LNCAP (cell line): ENCODE results near the gene SIN3B.

Source experiments
- TF ChIP-seq, protein P1 (sequence below): fragments of 450-650 bp; IDR thresholded peaks from 2 replicates; pipeline ENCODE4 v1.5.1; 2017; ENCODE audit warnings: mild to moderate bottlenecking

Gene SIN3B

DNA sequence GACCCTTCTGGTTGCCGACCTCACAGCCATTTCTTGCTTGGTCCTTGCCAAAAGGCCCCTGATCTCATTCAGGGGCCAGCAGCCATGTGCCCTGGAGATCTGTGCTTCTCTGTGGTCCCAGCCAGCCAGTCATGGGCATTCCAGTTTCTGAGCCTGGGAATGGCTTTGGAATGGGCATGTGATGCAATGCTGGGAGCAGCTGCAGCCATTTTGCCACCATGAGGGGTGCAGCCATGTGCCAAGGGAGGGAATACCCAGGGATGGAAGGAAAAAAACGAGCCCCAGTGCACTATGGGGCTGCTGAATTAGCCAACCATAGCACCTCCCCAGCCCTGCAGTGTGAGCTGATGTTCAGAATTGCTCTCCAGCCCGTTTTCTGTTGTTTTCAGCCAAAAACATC lies 85.9 kb downstream of the SIN3B start:
- TF ChIP-seq, protein P1, sequence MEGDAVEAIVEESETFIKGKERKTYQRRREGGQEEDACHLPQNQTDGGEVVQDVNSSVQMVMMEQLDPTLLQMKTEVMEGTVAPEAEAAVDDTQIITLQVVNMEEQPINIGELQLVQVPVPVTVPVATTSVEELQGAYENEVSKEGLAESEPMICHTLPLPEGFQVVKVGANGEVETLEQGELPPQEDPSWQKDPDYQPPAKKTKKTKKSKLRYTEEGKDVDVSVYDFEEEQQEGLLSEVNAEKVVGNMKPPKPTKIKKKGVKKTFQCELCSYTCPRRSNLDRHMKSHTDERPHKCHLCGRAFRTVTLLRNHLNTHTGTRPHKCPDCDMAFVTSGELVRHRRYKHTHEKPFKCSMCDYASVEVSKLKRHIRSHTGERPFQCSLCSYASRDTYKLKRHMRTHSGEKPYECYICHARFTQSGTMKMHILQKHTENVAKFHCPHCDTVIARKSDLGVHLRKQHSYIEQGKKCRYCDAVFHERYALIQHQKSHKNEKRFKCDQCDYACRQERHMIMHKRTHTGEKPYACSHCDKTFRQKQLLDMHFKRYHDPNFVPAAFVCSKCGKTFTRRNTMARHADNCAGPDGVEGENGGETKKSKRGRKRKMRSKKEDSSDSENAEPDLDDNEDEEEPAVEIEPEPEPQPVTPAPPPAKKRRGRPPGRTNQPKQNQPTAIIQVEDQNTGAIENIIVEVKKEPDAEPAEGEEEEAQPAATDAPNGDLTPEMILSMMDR: no peak

DNA sequence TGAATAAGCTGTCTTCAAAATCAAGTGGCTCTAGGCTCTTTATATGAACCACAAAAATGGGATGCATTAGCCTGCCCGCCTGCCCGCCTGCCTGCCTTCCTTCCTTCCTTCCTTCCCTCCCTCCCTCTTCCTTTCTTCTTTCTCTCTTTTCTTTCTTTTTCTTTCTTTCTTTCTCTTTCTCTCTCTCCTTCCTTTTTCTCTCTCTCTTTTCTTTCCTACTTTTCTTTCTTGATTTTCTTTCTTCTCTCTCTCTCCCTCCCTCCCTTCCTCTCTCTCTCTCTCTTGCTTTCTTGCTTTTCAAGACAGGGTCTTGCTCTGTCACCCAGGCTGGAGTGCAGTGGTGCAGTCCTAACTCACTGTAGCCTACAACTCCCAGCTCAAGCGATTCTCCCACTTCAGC lies 86.5 kb downstream of the SIN3B start:
- TF ChIP-seq, protein P1: no peak

DNA sequence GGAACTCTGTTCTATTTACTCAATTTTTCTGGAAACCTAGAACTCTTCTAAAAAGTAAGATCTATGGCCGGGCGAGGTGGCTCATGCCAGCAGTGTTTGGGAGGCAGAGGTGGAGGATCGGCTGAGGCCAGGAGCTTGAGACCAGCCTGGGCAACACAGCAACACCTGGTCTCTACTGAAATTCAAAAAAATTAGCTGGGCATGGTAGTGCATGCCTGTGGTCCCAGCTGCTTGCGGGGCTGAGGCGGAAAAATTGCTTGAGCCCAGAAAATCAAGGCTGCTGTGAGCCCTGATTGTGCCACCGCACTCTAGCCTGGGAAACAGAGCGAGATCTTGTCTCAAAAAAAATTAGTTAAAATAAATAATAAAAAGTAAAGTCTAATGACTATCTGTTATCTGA lies 88.2 kb downstream of the SIN3B start:
- TF ChIP-seq, protein P1: no peak

DNA sequence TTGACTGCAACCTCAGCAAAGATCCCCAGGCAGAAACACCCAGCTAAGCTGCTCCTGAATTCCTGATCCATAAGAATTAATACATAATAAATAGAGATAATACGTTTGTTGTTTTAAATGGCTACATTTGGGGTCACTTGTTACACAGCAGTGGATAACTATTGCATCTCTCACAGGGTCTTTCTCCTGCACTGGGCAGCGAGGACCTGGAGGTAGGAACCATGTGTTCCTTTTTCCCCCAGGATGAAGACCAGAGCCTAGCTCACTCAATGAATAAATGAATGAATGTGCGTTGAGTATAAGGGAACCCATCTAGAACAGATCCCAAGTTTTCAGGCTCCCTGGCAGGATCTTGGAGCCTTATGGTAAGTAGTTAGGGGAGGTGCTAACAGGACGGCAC lies 90.3 kb downstream of the SIN3B start:
- TF ChIP-seq, protein P1: no peak

DNA sequence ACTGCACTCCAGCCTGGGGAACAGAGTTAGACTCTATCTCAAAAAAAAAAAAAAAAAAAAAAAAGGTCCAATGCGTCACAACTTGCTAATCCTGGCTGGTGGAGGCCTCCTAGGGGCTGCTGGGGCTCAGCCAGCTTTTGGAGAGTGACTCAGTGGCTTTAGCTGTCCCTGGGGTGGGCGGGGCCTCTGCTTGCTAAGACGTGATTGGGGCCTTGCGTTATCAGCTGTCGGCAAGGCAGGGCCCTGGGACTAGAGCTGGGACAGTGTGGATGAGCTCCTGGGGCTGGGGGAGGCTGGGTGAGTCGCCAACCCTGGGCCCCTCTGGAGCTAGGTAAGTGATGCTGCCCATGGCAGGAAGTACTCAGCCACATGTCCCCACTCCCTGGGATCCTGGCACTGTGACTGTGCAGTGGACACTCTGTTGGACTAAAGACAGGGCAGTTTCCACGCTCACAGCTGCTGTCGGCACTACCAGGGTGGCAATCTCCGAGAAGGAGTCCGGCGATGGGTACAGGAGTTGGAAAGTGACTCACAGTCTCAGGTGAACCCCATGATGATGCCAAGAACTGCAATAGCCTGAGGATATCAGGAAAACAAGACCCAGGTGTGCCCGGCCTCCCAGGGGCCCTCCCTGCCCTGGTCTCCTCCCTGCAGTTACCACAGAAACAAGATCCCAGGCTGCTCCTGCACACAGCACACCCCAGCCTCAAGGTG lies 91.8 kb downstream of the SIN3B start:
- TF ChIP-seq, protein P1: no peak

DNA sequence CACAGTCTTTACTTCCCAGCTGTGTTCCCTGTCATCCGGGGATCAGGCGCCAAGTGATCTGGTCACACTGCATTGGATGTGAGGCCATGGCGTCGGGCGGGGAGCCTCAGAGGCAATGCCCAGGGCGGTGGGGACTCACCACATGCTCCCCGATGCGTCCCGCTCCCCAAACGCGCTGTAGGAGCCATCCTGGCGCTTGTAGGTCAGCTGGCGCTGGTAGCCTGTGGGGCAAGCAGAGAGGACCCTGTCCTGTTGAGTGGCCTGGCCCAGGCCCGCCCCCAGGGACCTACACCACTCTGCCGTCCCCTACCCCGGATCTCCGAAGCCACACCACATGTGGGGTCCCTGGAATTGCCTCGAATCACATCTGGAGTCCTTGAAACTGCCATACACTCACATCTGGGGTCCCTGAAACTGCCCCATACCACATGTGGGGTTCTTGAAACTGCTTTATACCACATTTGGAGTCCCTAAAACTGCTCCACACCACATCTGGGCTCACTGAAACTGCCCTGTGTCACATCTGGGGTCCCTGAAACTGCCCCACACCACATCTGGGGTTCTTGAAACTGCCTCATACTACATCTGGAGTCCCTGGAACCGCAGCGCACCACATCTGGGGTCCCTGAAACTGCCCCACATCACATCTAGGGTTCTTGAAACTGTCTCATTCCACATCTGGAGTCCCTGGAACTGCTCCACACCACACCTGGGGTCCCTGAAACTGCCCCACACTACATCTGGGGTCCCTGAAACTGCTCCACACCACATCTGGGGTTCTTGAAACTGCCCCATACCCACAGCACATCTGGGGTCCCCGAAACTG lies 92.8 kb downstream of the SIN3B start:
- TF ChIP-seq, protein P1: no peak

DNA sequence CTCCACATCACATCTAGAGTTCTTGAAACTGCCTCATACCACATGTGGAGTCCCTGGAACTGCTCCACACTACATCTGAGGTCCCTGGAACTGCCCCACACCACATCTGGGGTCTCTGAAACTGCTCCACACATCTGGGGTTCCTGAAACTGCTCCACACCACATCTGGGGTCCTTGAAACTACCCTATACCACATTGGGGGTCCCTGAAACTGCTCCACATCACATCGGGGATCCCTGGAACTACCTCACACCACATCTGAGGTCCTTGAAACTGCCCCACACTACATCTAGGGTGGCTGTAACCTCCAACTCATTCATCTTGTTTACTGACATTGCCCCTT lies 93.4 kb downstream of the SIN3B start:
- TF ChIP-seq, protein P1: no peak
